ENCODE data around the gene ADORA2A. TPM values are rescaled to one million over a fixed set of nuclear protein-coding genes. Genes with fewer than 3 reads are reported as not detected.

Gene ADORA2A
- total RNA-seq, 1 experiment from 2014 or later = 3.5 TPM

DNA sequence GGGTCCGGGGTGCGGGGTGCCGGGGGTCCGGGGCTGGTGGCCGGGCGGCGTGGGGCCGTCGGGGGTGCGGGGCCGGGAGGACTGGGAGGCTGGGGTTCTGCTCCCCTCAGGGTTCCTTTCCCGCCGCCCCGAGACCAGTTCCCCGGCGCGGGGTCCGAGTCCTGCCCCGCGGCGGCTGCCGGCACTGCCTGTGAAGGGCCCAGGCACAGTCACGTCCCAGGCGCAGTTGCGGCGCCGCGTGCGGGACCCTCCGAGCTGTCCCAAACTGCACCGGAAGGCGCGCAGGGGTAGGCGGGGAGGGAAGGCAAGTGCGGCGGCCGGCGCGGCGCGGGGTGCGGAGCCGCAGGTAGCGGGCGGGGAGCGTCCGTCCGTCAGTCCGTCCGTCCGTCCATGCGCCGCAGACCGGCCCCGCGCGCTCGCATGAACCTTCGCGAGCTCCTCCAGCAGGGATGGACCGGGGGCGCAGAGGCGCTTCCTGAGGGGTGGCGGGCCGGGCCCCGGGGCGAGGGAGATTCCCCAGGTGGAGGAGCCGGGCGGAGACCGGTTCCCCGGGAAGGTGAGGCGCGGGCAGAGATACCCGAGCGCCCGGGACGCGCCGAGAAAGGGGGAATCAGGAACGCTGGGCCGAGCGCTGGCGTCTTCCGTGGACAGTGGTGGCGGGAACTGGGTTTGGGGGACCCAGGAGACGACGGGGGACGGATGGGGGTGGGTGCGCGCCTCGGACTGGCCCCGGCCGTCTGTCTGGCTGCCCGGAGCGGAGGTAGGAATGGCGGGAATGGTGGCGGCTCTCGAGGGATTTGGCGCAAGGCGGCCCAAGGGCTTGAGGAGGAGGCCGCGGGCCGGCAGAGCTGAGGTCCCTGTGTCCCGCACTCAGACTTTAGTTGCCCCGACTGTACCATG lies 3.1 kb upstream of the ADORA2A start:
- H3K9me3 ChIP-seq (ENCODE audit: control insufficient read depth, low read depth, low read length) = no peaks in the 10 kb centered on the region
- no peak overlapping the region for H3K27ac ChIP-seq (ENCODE audit: insufficient read length, low read depth, low read length)
- no peak overlapping the region for H3K9ac ChIP-seq (ENCODE audit: extremely low read depth, insufficient read length, low read length)
- H3K79me1 ChIP-seq (ENCODE audit: insufficient read depth, low read depth, low read length, poor library complexity, severe bottlenecking) = no peaks in the 10 kb centered on the region
- WGBS (ENCODE audit: extremely low coverage, insufficient read length, low lambda C conversion rate) = no CpG with 5 or more reads among the region's 105 CpGs
- no peak overlapping the region for H2BK120ac ChIP-seq (ENCODE audit: low read depth, low read length, poor library complexity, severe bottlenecking)
- no peak overlapping the region for H2BK20ac ChIP-seq (ENCODE audit: low read depth, low read length, poor library complexity, severe bottlenecking)
- H3K23me2 ChIP-seq (ENCODE audit: insufficient read length, low read depth, low read length, poor library complexity, severe bottlenecking) = peaks cover 7% of the 10 kb centered on the region
- no peak overlapping the region for H4K5ac ChIP-seq (ENCODE audit: insufficient read length, low read depth, low read length)
- Mint-ChIP-seq H3K4me3 (peak overlapping the region; percentile 72 to 85), H3K27ac (no peak overlapping the region), H3K36me3 (ENCODE audit: insufficient read depth in 1 of 3, low read depth in 3 of 3) (no peaks in the 10 kb centered on the region; a peak in 1 of 7 replicates), H3K4me1 (peaks cover 20 to 29% of the 10 kb centered on the region in 2 experiments), H3K27me3 (ENCODE audit: low read depth) (peaks cover 36% of the 10 kb centered on the region), H3K9me3 (no peaks in the 10 kb centered on the region; a peak in 1 of 5 replicates)
- H3K4me2 ChIP-seq (ENCODE audit: insufficient read depth, insufficient read length, low read length) = peak overlapping the region; percentile 27
- H2BK15ac ChIP-seq (ENCODE audit: low read depth, low read length) = no peak overlapping the region
- H3K14ac ChIP-seq (ENCODE audit: insufficient read depth, low read length) = peak overlapping the region; percentile 61; the same call in 1 of the 2 replicates
- H2BK5ac ChIP-seq (ENCODE audit: insufficient read length, low read length) = no peak overlapping the region
- H2AFZ ChIP-seq (ENCODE audit: low read length) = no peak overlapping the region
- H4K91ac ChIP-seq (ENCODE audit: insufficient read length, low read depth, low read length) = no peak overlapping the region
- H3K79me2 ChIP-seq (ENCODE audit: insufficient read depth, low read length) = no peaks in the 10 kb centered on the region
- H3K4ac ChIP-seq (ENCODE audit: low read depth, low read length) = no peak overlapping the region
- H3K27me3 ChIP-seq (ENCODE audit: insufficient read depth, low read length) = no peaks in the 10 kb centered on the region; the same call in 1 of the 2 replicates
- H3K56ac ChIP-seq (ENCODE audit: insufficient read length, low read depth, low read length) = no peak overlapping the region
- H3K23ac ChIP-seq (ENCODE audit: insufficient read length, low read depth, low read length) = no peak overlapping the region
- no peak overlapping the region for H2BK12ac ChIP-seq (ENCODE audit: insufficient read length, low read depth, low read length)
- DNase-seq = no peak
- H3K18ac ChIP-seq (ENCODE audit: insufficient read length, low read depth, low read length) = no peak overlapping the region
- no peak overlapping the region for H4K8ac ChIP-seq (replicated peaks; ENCODE audit: insufficient read length, low read depth, low read length)
- TF ChIP-seq CTCF (conservative IDR thresholded peaks at IDR 0.05) = no peak
- peaks cover 4% of the 10 kb centered on the region; the same call in 1 of the 2 replicates for H3K4me1 ChIP-seq (ENCODE audit: insufficient read depth, low read length)
- H4K20me1 ChIP-seq (ENCODE audit: control insufficient read depth, insufficient read depth, insufficient read length) = no peaks in the 10 kb centered on the region
- H2AK5ac ChIP-seq (ENCODE audit: insufficient read length, low read length) = no peak overlapping the region
- H3T11ph ChIP-seq (ENCODE audit: low read length) = no peak overlapping the region

Measured in H9 (cell line).